Measurements from ENCODE around the gene KCNS1. TPM values are rescaled to one million over a fixed set of nuclear protein-coding genes. Genes with fewer than 3 reads are reported as not detected.
A peak's percentile ranks its signal among the peaks of the same experiment; 100 is the strongest.

The KCNS1 gene
- total RNA-seq, 2 donors from 2014 or later, result 0.23 to 0.58 TPM

GRCh38 chr20:45049438-45049837 lies 51.5 kb downstream of the KCNS1 start:
- ATAC-seq (replicated peaks in 1 of 2) (no peak), DNase-seq (no peak)
- H3K9me3 Mint-ChIP-seq, result no peaks in the 10 kb centered on the region
- peaks cover 3 to 24% of the 10 kb centered on the region in 2 donors for H3K36me3 Mint-ChIP-seq (ENCODE audit: insufficient read depth in 2 of 2)
- no peaks in the 10 kb centered on the region for H3K27me3 Mint-ChIP-seq (ENCODE audit: low read depth)
- H3K27ac Mint-ChIP-seq, result peak overlapping the region; percentile 56
- peak overlapping the region; percentile 65 to 72 for H3K4me3 Mint-ChIP-seq
- peaks cover 63% of the 10 kb centered on the region for H3K4me1 Mint-ChIP-seq (ENCODE audit: low read depth)

- Mint-ChIP-seq H3K4me3 (no peak overlapping the region), H3K4me1 (ENCODE audit: low read depth) (peaks cover 66% of the 10 kb centered on the region), H3K36me3 (ENCODE audit: insufficient read depth in 2 of 2) (peaks cover 5 to 26% of the 10 kb centered on the region in 2 donors), H3K9me3 (no peaks in the 10 kb centered on the region), H3K27ac (peak overlapping the region; percentile 88), H3K27me3 (ENCODE audit: low read depth) (no peaks in the 10 kb centered on the region)
- ATAC-seq (replicated peaks in 1 of 2) (no peak), DNase-seq (no peak)
Observed at GRCh38 chr20:45047581-45048119, 53.3 kb downstream of the KCNS1 start.

GRCh38 chr20:45044601-45045000 lies 56.3 kb downstream of the KCNS1 start:
- DNase-seq (no peak), ATAC-seq (replicated peaks in 1 of 2) (no peak)
- Mint-ChIP-seq H3K9me3 (no peaks in the 10 kb centered on the region), H3K4me3 (no peak overlapping the region), H3K27me3 (ENCODE audit: low read depth) (no peaks in the 10 kb centered on the region), H3K27ac (no peak overlapping the region), H3K4me1 (ENCODE audit: low read depth) (peaks cover 75% of the 10 kb centered on the region), H3K36me3 (ENCODE audit: insufficient read depth in 2 of 2) (peaks cover 10 to 31% of the 10 kb centered on the region in 2 donors)

- Mint-ChIP-seq H3K27me3 (ENCODE audit: low read depth) (no peaks in the 10 kb centered on the region), H3K4me1 (ENCODE audit: low read depth) (peaks cover 75% of the 10 kb centered on the region), H3K36me3 (ENCODE audit: insufficient read depth in 2 of 2) (peaks cover 10 to 32% of the 10 kb centered on the region in 2 donors), H3K27ac (peak overlapping the region; percentile 93), H3K9me3 (no peaks in the 10 kb centered on the region), H3K4me3 (peak overlapping the region in 1 of 2 donors; percentile 33)
- peak; percentile 66 to 71 for ATAC-seq (replicated peaks in 1 of 2)
- peak; percentile 39 to 53 for DNase-seq
Observed at GRCh38 chr20:45044084-45044573, 56.8 kb downstream of the KCNS1 start.

- DNase-seq (no peak), ATAC-seq (replicated peaks in 1 of 2) (no peak)
- H3K36me3 Mint-ChIP-seq (ENCODE audit: insufficient read depth in 2 of 2), result peaks cover 11 to 35% of the 10 kb centered on the region in 2 donors
- peak overlapping the region; percentile 98 for H3K27ac Mint-ChIP-seq
- no peaks in the 10 kb centered on the region for H3K27me3 Mint-ChIP-seq (ENCODE audit: low read depth)
- H3K4me1 Mint-ChIP-seq (ENCODE audit: low read depth), result peaks cover 73% of the 10 kb centered on the region
- peak overlapping the region in 1 of 2 donors; percentile 29 for H3K4me3 Mint-ChIP-seq
- H3K9me3 Mint-ChIP-seq, result no peaks in the 10 kb centered on the region
Observed at GRCh38 chr20:45042978-45043377, 57.9 kb downstream of the KCNS1 start.

Other genes with a start within 250 kb of the KCNS1 start
- gene YWHAB, start 215.4 kb downstream of the KCNS1 start, total RNA-seq, result 100 to 1,000 TPM; 196 to 198 TPM
- gene PABPC1L, start 191.1 kb downstream of the KCNS1 start, total RNA-seq, result 100 to 1,000 TPM; 138 to 162 TPM
- gene TOMM34, start 140.7 kb downstream of the KCNS1 start, total RNA-seq, result 10 to 100 TPM; 43.5 to 46.8 TPM
- gene STK4, start 134.6 kb downstream of the KCNS1 start, total RNA-seq, result 100 to 1,000 TPM; 161 to 162 TPM
- 1 to 10 TPM in 1 of 2 donors, not detected in 1; 1.4 TPM for gene WFDC5, start 14.0 kb upstream of the KCNS1 start, total RNA-seq
- not detected for gene WFDC12, start 23.3 kb upstream of the KCNS1 start, total RNA-seq
- gene PI3, start 73.8 kb upstream of the KCNS1 start, total RNA-seq, result not detected
- gene SEMG1, start 105.9 kb upstream of the KCNS1 start, total RNA-seq, result not detected
- gene SEMG2, start 120.2 kb upstream of the KCNS1 start, total RNA-seq, result not detected
- not detected for gene SLPI, start 153.4 kb upstream of the KCNS1 start, total RNA-seq
- not detected for gene RBPJL, start 205.7 kb upstream of the KCNS1 start, total RNA-seq
- gene MATN4, start 207.2 kb upstream of the KCNS1 start, total RNA-seq, result 1 to 10 TPM; 3.5 to 5.1 TPM
- 10 to 100 TPM; 37.7 to 51.1 TPM for gene SDC4, start 247.3 kb upstream of the KCNS1 start, total RNA-seq